DND-41 (cell line): Measurements from ENCODE around the gene ZNF536.

ENCODE experiments used
- ATAC-seq: fragments of 200-7000 bp; cut with Tn5 transposase; 3 replicates; pipeline ENCODE4 v1.9.1; 2021; ENCODE audit warnings: low read depth; ENCODE audit not compliant: insufficient read depth
- DNase-seq: peaks from one replicate; pipeline ENCODE4 v3.0.0-alpha.2; 2020
- H2AFZ ChIP-seq: 2 replicates; pipeline ENCODE4 v1.6.0; 2012; ENCODE audit warnings: low read depth, low read length
- H3K27ac ChIP-seq: 2 replicates; pipeline ENCODE4 v1.5.1; 2012; ENCODE audit warnings: low read length, inconsistent platforms
- H3K27me3 ChIP-seq: fragments of 200-600 bp; sonication (generic); 2 replicates; pipeline ENCODE4 v1.6.0; 2012; ENCODE audit warnings: low read length, mild to moderate bottlenecking, inconsistent platforms; ENCODE audit not compliant: insufficient read depth, poor library complexity
- H3K36me3 ChIP-seq: 2 replicates; pipeline ENCODE4 v1.5.1; 2012; ENCODE audit warnings: low read length, inconsistent platforms; ENCODE audit not compliant: insufficient read depth
- H3K4me1 ChIP-seq: 2 replicates; pipeline ENCODE4 v1.5.1; 2012; ENCODE audit warnings: mild to moderate bottlenecking, low read length; ENCODE audit not compliant: insufficient read depth
- H3K4me2 ChIP-seq: 2 replicates; pipeline ENCODE4 v1.6.0; 2012; ENCODE audit warnings: mild to moderate bottlenecking, moderate library complexity, low read length, inconsistent platforms; ENCODE audit not compliant: insufficient read depth
- H3K4me3 ChIP-seq, 2 experiments: fragments of 200-600 bp in 1 of 2; shearing (Covaris generic) in 1 of 2; 2 replicates each; pipeline ENCODE4 v1.5.1; 2012 to 2016; ENCODE audit warnings: inconsistent platforms in 2 of 2, low read length in 2 of 2, mild to moderate bottlenecking in 2 of 2, low read depth in 1 of 2, moderate library complexity in 1 of 2
- H3K79me2 ChIP-seq: 2 replicates; pipeline ENCODE4 v1.6.0; 2012; ENCODE audit warnings: low read length, inconsistent platforms; ENCODE audit not compliant: insufficient read depth
- H3K9ac ChIP-seq: 2 replicates; pipeline ENCODE4 v1.6.0; 2012; ENCODE audit warnings: low read depth, mild to moderate bottlenecking, inconsistent platforms, low read length, moderate library complexity
- H3K9me3 ChIP-seq: 2 replicates; pipeline ENCODE4 v1.5.1; 2012; ENCODE audit warnings: low read length, moderate library complexity, mild to moderate bottlenecking, inconsistent platforms; ENCODE audit not compliant: insufficient read depth, severe bottlenecking
- H4K20me1 ChIP-seq: 2 replicates; pipeline ENCODE4 v1.6.0; 2012; ENCODE audit warnings: low read length; ENCODE audit not compliant: insufficient read depth
- EZH2 ChIP-seq: IDR thresholded peaks from 3 replicates; pipeline ENCODE4 v1.6.1; 2012; ENCODE audit warnings: borderline replicate concordance, low read depth, mild to moderate bottlenecking, moderate library complexity, low read length, inconsistent platforms; ENCODE audit not compliant: severe bottlenecking
- TF ChIP-seq, protein P1 (sequence below): IDR thresholded peaks from 2 replicates; pipeline ENCODE4 v1.5.1; 2012; ENCODE audit warnings: borderline replicate concordance, low read length, moderate library complexity, mild to moderate bottlenecking; ENCODE audit not compliant: poor library complexity, severe bottlenecking; ENCODE audit errors: extremely low read depth

The ZNF536 gene

DNA sequence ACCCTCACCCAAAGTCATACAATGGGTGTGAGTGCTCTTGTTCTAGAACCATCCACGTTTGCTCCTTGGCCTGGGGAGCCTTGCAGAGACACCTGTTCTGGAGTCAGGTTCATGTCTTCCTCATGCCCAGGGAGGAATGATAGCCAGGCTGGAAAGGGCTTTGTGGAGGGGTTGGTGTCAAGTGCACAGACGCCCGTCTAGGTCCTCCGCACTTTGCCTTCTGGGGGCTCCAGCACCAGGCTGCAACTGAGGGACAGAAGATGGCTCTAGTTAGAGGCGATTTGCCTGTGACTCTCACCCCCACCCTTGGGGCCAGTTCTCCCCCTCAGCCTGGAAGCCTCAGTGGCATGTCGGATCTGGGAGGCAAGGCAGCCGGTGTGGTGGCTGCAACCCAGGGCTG lies 47.2 kb upstream of the ZNF536 start:
- ATAC-seq = no peak
- Histone ChIP-seq H3K27me3 (peaks cover 2% of the 10 kb centered on the region), H3K4me1 (no peaks in the 10 kb centered on the region), H3K79me2 (no peaks in the 10 kb centered on the region), H3K4me3 (no peak overlapping the region), H2AFZ (no peak overlapping the region), H3K36me3 (no peaks in the 10 kb centered on the region), H3K4me2 (no peak overlapping the region), H3K9me3 (no peaks in the 10 kb centered on the region), H3K27ac (no peak overlapping the region), H3K9ac (no peak overlapping the region), H4K20me1 (no peaks in the 10 kb centered on the region)
- DNase-seq = no peak
- no peak for TF ChIP-seq EZH2
- TF ChIP-seq, protein P1, sequence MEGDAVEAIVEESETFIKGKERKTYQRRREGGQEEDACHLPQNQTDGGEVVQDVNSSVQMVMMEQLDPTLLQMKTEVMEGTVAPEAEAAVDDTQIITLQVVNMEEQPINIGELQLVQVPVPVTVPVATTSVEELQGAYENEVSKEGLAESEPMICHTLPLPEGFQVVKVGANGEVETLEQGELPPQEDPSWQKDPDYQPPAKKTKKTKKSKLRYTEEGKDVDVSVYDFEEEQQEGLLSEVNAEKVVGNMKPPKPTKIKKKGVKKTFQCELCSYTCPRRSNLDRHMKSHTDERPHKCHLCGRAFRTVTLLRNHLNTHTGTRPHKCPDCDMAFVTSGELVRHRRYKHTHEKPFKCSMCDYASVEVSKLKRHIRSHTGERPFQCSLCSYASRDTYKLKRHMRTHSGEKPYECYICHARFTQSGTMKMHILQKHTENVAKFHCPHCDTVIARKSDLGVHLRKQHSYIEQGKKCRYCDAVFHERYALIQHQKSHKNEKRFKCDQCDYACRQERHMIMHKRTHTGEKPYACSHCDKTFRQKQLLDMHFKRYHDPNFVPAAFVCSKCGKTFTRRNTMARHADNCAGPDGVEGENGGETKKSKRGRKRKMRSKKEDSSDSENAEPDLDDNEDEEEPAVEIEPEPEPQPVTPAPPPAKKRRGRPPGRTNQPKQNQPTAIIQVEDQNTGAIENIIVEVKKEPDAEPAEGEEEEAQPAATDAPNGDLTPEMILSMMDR = no peak

DNA sequence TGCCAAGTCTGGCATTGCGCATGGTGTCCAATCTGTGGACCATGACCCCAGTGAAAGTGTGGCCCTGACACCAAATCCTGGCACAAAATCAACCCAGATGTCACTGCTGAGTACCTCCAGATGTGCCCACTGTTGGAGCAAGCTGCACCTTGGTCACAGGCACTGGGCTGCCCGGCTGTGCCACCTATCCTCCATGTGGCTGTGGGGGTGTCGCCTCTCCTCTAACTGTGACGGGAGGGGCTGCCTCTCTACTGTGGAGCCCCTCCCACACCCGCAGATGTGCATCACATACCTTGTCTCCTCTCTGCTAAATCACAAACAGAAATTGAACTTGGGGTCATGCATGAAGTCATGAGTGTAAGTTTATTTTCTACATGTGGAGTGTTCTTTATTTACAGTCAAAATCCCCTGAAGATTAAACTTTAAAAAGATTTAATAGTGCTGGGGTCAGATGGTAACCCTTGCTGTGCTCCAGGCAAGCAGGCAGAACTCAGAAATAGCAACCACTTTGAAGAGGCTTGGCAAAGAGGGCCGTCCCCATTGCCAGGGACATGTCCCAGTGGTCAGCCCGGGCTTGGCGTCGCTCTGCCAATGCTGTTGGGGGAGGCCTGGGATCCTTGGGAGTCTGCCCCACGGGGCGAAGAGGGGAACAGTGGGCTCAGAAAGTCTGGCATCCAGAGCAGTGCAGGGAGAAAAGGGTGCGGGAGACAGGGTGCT lies 46.4 kb upstream of the ZNF536 start:
- H3K9me3 ChIP-seq = no peaks in the 10 kb centered on the region

DNA sequence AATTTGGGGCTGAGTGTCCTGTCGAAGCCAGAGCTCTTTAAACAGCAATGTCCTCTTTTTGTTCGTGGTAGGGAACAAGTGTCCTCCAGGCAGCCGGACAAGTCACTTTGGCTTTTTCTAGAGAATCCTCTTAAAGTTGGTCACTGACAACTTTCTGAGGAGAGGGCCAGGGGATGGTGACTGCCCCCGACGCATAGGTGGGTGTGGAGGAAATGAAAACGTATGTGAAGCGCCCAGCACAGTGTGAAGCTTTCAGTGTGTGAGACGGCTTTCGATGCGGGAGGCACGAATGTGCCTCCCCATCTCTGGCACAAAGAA lies 45.8 kb upstream of the ZNF536 start:
- Histone ChIP-seq H3K36me3 (no peaks in the 10 kb centered on the region), H4K20me1 (no peaks in the 10 kb centered on the region), H3K27ac (no peak overlapping the region), H3K27me3 (peaks cover 2% of the 10 kb centered on the region), H3K79me2 (no peaks in the 10 kb centered on the region), H3K4me3 (no peak overlapping the region), H3K4me2 (no peak overlapping the region), H2AFZ (no peak overlapping the region), H3K9me3 (no peaks in the 10 kb centered on the region), H3K9ac (no peak overlapping the region), H3K4me1 (no peaks in the 10 kb centered on the region)
- ATAC-seq (no peak), DNase-seq (no peak)
- TF ChIP-seq EZH2 = no peak
- TF ChIP-seq, protein P1 = no peak

More for the DNA sequence above, 46.4 kb upstream of the ZNF536 start:
- Histone ChIP-seq H3K4me2 (no peak overlapping the region), H3K27me3 (peaks cover 2% of the 10 kb centered on the region), H4K20me1 (no peaks in the 10 kb centered on the region), H2AFZ (no peak overlapping the region), H3K79me2 (no peaks in the 10 kb centered on the region), H3K4me1 (no peaks in the 10 kb centered on the region), H3K4me3 (no peak overlapping the region), H3K9ac (no peak overlapping the region), H3K27ac (no peak overlapping the region), H3K36me3 (no peaks in the 10 kb centered on the region)
- ATAC-seq (no peak), DNase-seq (no peak)
- no peak for TF ChIP-seq EZH2
- TF ChIP-seq, protein P1 = no peak
